Mesothelial cell of epicardium (in vitro differentiated cells): ENCODE results near the gene RIN1. TPM values are rescaled to one million over a fixed set of nuclear protein-coding genes. Genes with fewer than 3 reads are reported as not detected.
A peak's percentile ranks its signal among the peaks of the same experiment; 100 is the strongest.

Experiments
- DNase-seq, 2 experiments: peaks; one replicate each; pipeline ENCODE4 v3.0.0; 2021; ENCODE audit warnings: low spot score in 2 of 2; ENCODE audit not compliant: unreplicated experiment in 2 of 2
- H3K27ac Mint-ChIP-seq: 2 replicates; pipeline ENCODE4 v1.8.0; 2021; ENCODE audit warnings: mixed read lengths
- H3K27me3 Mint-ChIP-seq: 2 replicates; pipeline ENCODE4 v1.8.0; 2021; ENCODE audit warnings: low read depth, mixed read lengths
- H3K36me3 Mint-ChIP-seq: 2 replicates; pipeline ENCODE4 v1.8.0; 2021; ENCODE audit warnings: mixed read lengths
- H3K4me1 Mint-ChIP-seq: 2 replicates; pipeline ENCODE4 v1.8.0; 2021; ENCODE audit warnings: mixed read lengths
- H3K4me3 Mint-ChIP-seq: 2 replicates; pipeline ENCODE4 v1.8.0; 2021; ENCODE audit warnings: mild to moderate bottlenecking, moderate library complexity, mixed read lengths
- H3K9me3 Mint-ChIP-seq: 2 replicates; pipeline ENCODE4 v1.8.0; 2021; ENCODE audit warnings: mixed read lengths
- CTCF ChIP-seq: fragments of 200-600 bp; sonication (generic); IDR thresholded peaks from one replicate; pipeline ENCODE4 v1.5.0; 2021; ENCODE audit warnings: antibody characterized with exemption; ENCODE audit not compliant: unreplicated experiment
- total RNA-seq: library from RNA; stranded (reverse); gene quantifications from 3 replicates; pipeline ENCODE4 v1.2.1, GENCODE V29; 2021

Gene RIN1
- total RNA-seq, 1 donor from 2014 or later, result 7.1 TPM

- DNase-seq, result no peak
- Mint-ChIP-seq H3K27me3 (peaks cover 8% of the 10 kb centered on the region), H3K4me1 (peaks cover 16% of the 10 kb centered on the region), H3K9me3 (no peaks in the 10 kb centered on the region), H3K27ac (no peak overlapping the region), H3K36me3 (no peaks in the 10 kb centered on the region), H3K4me3 (no peak overlapping the region)
- no peak for TF ChIP-seq CTCF
These were observed 52.7 kb downstream of the RIN1 start for GRCh38 chr11:66283461-66284105.

GRCh38 chr11:66282468-66283455, 53.5 kb downstream of the RIN1 start:
- no peak overlapping the region for H3K4me3 Mint-ChIP-seq
- DNase-seq, result peak; percentile 99 to 100
- no peaks in the 10 kb centered on the region for H3K9me3 Mint-ChIP-seq
- peaks cover 11% of the 10 kb centered on the region for H3K4me1 Mint-ChIP-seq
- peak; percentile 98 for TF ChIP-seq CTCF
- peak overlapping the region; percentile 7 for H3K27ac Mint-ChIP-seq
- H3K36me3 Mint-ChIP-seq, result no peaks in the 10 kb centered on the region
- H3K27me3 Mint-ChIP-seq, result peaks cover 8% of the 10 kb centered on the region

Other genes starting within 250 kb of the RIN1 start
- 42.0 to 43.0 TPM (median 42.9 TPM) in 3 replicates for gene KLC2, start 78.7 kb downstream of the RIN1 start, total RNA-seq
- 88.6 to 91.8 TPM (median 90.1 TPM) in 3 replicates for gene RAB1B, start 67.8 kb downstream of the RIN1 start, total RNA-seq
- gene CNIH2, start 58.3 kb downstream of the RIN1 start, total RNA-seq, result 10.1 to 11.5 TPM (median 10.2 TPM) in 3 replicates
- gene YIF1A, start 47.3 kb downstream of the RIN1 start, total RNA-seq, result 66.8 to 74.0 TPM (median 71.2 TPM) in 3 replicates
- gene TMEM151A, start 44.5 kb downstream of the RIN1 start, total RNA-seq, result 1.3 to 1.8 TPM (median 1.6 TPM) in 3 replicates
- gene CD248, start 19.4 kb downstream of the RIN1 start, total RNA-seq, result 95.2 to 102 TPM (median 97.9 TPM) in 3 replicates
- gene BRMS1, start 8.7 kb upstream of the RIN1 start, total RNA-seq, result 25.0 to 27.1 TPM (median 26.5 TPM) in 3 replicates
- 28.1 to 30.2 TPM (median 29.5 TPM) in 3 replicates for gene B4GAT1, start 11.2 kb upstream of the RIN1 start, total RNA-seq
- 33.0 to 35.9 TPM (median 35.7 TPM) in 3 replicates for gene SLC29A2, start 35.3 kb upstream of the RIN1 start, total RNA-seq
- gene NPAS4, start 84.6 kb upstream of the RIN1 start, total RNA-seq, result 1.00 to 1.2 TPM (median 1.1 TPM) in 3 replicates
- 49.0 to 53.1 TPM (median 49.7 TPM) in 3 replicates for gene MRPL11, start 102.4 kb upstream of the RIN1 start, total RNA-seq
- 17.3 to 18.2 TPM (median 17.9 TPM) in 3 replicates for gene PELI3, start 130.5 kb upstream of the RIN1 start, total RNA-seq
- gene DPP3, start 144.0 kb upstream of the RIN1 start, total RNA-seq, result 40.8 to 47.2 TPM (median 42.9 TPM) in 3 replicates
- gene BBS1, start 174.2 kb upstream of the RIN1 start, total RNA-seq, result 61.5 to 62.0 TPM (median 61.5 TPM) in 3 replicates
- 13.2 to 14.7 TPM (median 13.7 TPM) in 3 replicates for gene ZDHHC24, start 209.6 kb upstream of the RIN1 start, total RNA-seq
- gene ACTN3, start 210.5 kb upstream of the RIN1 start, total RNA-seq, result 0.11 to 0.13 TPM (median 0.13 TPM) in 3 replicates
- gene CTSF, start 232.2 kb upstream of the RIN1 start, total RNA-seq, result not detected in 3 replicates